H1 (cell line): ENCODE measurements around the gene PTPA. TPM values are rescaled to one million over a fixed set of nuclear protein-coding genes. Genes with fewer than 3 reads are reported as not detected.

ENCODE experiments used
- ASH2L ChIP-seq: fragments of 200-600, 300-600 bp; sonication (generic); IDR thresholded peaks from one replicate; pipeline ENCODE4 v1.7.1; 2017; ENCODE audit warnings: low read length
- CTBP2 ChIP-seq: IDR thresholded peaks from 2 replicates; pipeline ENCODE4 v1.7.0; 2011; ENCODE audit warnings: borderline replicate concordance, mild to moderate bottlenecking, moderate library complexity, mixed read lengths, low read length; ENCODE audit not compliant: insufficient read depth, insufficient read length
- JUN ChIP-seq: IDR thresholded peaks from 2 replicates; pipeline ENCODE4 v1.6.1; 2011; ENCODE audit warnings: low read depth, mild to moderate bottlenecking, improper control_type of control experiment, low read length
- POLR2AphosphoS5 ChIP-seq: IDR thresholded peaks from 2 replicates; pipeline ENCODE4 v1.6.1; 2011; ENCODE audit warnings: low read depth, low read length
- SIX5 ChIP-seq: IDR thresholded peaks from 2 replicates; pipeline ENCODE4 v1.6.1; 2011; ENCODE audit warnings: mild to moderate bottlenecking, low read depth, low read length
- TCF12 ChIP-seq: IDR thresholded peaks from 2 replicates; pipeline ENCODE4 v1.6.1; 2011; ENCODE audit warnings: low read depth, mild to moderate bottlenecking, low read length
- polyA plus RNA-seq, 7 experiments: library from polyadenylated mRNA; depleted of rRNA in 3 of 7; stranded (reverse) in 5 of 7; unstranded in 2 of 7; fragments of >200 nt in 5 of 7; fragments of 200-250 nt in 2 of 7; gene quantifications; 1 replicate in 5 of 7; 2 replicates in 1 of 7; 4 replicates in 1 of 7; pipeline versions ENCODE4 v1.2.1 to v1.2.3, GENCODE V29; 2011 to 2013; ENCODE audit warnings: missing spikeins in 2 of 7, mixed read lengths in 2 of 7
- total RNA-seq: library from RNA; stranded (reverse); fragmentation: NEBNext Ultra II Directional; extraction: Animal tissue kit (Norgen Biotek cat#: 25700); gene quantifications from 2 replicates; pipeline ENCODE4 v1.2.1, GENCODE V29; 2021

PTPA gene
- total and polyA plus RNA-seq, 2 of the 8 experiments (the other 6 are each of a cell fraction or from before 2014, with no cell fraction given): 114 to 145 TPM

GRCh38 chr9:129150672-129151211 is 39.5 kb downstream of the PTPA start (continued):
- TF ChIP-seq ASH2L: no peak
- no peak for TF ChIP-seq CTBP2
- TF ChIP-seq POLR2AphosphoS5: no peak
- no peak for TF ChIP-seq JUN
- no peak for TF ChIP-seq SIX5
- TF ChIP-seq TCF12: no peak
